ENCODE measurements around the gene LBHD2.
"Not testable (repeated sequence)": the region's sequence is repeated elsewhere in the genome, so short reads cannot be mapped to it uniquely, and the experiment has no call there.

LBHD2 gene

DNA sequence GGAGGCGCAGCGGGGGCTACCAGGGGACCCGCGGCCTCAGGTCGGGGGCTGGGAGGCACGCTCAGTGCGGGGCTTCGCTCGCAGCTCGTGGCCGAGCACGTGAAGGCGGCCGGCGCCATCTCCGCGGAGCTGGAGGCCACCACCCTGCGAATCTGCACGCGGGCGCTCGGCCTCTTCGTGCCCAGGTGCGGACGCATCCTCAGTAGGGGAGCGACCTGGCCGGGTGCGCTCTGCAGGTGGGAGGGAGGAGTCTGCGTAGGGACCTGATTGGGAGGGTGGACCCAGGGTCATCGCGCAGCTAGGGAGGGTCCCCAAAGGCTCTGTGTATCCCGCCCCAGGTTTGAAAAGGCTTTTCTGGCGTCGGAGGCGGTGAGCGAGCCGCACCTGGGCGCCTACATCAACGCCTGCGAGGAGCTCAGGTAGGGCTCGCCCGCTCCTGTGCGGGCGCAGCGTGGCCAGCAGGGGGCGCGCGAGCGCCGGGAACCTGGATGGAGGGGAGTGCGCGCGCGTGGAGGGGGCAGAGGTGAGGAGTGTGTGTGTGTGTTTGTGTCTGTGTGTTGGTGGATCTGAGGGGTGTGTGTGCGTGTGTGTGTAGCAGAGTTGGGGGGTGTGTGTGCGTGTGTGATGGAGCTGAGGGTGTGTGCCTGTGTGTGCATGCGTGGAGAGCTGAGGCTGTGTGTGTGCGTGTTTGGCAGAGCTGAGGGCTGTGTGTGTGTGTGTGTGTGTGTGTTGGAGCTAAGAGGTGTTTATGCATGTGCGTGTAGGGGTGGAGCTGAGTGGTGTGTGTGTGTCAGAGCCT is 20.8 kb downstream of the LBHD2 start:
- DNase-seq, result peak; percentile 69

DNA sequence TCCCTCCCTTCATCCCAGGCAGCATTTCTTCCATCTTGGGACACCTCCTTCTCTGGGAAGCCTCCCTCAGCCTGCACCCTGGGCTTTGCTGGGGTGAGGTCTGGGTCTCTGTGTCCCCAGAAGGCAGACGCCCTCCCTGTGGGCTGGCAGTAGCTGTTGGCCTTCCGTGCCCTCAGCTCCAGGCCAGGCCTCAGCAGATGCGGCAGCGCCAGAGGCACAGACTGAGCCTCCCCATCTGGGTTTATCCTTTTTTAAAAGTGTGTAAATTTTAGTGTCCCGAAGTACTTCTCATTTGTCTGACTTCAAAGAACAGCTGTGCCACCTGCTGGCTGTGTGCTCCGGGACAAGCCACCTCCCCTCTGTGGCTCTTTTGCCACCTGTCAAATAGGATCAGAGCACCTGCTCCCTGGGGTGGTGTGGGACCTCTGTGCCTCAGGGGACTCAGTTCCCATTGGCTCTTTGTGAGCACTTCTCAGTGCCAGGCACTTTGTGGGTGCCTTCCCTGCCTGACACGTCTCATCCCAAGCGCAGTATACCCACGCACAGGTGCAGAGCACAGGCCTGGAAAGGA is 21.7 kb downstream of the LBHD2 start:
- no peak for DNase-seq

DNA sequence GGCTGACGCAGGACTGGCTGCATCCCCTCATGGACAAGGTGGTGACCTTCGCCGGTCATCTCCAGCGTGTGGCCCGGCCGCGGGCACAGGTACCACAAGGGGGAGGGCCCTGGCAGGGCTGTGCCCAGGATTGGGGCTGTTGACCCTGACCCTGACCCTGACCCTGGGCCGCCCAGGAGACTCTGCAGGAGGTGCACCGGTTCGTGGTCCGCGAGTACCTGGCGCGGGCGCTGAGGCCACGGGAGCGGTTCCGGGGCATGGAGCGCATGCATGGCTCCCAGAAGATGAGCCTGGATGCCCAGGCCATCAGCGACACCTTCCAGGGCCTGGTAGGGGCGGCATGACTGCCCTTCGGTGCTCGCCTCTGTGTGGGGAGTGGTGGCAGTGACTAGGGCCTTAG is 23.4 kb downstream of the LBHD2 start:
- DNase-seq, result no peak

DNA sequence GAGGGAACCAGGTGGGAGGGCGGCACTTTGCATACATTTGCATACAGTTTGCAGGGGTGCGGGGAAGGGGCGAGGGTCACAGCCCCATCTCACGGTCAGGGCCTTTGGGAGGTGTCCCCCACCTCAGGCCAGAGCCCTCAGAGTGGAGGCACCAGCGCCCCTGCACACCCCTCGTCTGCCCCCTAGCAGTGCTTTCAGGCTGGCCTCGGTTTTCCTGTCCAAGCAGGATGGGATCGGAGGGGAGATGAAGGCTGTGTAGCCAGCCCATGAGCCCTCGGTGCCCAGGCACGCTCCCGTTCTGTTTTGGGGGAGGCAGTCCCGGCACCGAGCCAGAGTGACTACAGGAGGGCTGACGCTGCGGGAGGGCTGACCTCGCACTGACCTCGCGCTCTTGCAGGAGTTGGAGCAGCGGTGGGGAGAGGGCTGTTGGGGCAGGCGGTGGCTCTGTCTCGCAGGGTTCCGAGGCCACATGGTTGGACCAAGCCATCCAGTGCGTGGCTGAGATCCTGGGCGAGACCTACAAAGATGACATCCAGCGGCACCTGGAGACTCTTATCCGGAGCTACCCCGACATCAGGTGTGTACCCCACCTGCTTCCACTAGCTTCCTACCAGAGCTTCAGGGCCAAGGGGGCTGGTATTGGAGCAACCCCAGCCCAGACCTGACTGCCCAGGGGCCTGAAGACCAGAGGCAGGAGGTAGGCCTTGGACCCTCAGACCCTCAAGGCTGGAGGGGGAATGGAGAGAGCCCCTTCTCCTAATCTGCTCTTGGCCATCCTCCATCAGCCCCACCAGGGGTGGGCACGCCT is 24.1 kb downstream of the LBHD2 start:
- no peak for DNase-seq

DNA sequence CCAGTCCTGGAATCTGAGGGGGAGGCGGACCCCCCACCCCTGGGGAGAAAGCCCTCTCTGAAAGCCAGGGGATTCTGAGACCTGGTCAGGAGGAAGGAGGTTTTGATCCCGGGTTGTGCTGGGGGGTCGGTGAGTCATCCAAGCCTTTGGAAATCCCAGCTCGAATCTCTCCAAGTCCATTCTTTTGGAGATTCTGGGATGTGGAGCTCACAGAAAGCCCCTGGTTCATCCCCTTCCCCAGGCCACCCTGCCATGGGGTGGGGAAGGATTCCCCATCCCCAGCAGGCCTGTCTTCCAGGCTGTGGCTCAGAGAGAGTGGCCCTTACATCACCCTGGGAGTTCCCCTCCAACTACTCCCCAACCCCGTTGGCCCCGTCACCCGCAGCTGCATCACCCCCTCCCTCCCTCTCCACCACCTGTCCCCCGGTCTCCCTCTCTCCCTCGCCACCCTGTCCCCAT is 24.8 kb downstream of the LBHD2 start:
- no peak for DNase-seq

DNA sequence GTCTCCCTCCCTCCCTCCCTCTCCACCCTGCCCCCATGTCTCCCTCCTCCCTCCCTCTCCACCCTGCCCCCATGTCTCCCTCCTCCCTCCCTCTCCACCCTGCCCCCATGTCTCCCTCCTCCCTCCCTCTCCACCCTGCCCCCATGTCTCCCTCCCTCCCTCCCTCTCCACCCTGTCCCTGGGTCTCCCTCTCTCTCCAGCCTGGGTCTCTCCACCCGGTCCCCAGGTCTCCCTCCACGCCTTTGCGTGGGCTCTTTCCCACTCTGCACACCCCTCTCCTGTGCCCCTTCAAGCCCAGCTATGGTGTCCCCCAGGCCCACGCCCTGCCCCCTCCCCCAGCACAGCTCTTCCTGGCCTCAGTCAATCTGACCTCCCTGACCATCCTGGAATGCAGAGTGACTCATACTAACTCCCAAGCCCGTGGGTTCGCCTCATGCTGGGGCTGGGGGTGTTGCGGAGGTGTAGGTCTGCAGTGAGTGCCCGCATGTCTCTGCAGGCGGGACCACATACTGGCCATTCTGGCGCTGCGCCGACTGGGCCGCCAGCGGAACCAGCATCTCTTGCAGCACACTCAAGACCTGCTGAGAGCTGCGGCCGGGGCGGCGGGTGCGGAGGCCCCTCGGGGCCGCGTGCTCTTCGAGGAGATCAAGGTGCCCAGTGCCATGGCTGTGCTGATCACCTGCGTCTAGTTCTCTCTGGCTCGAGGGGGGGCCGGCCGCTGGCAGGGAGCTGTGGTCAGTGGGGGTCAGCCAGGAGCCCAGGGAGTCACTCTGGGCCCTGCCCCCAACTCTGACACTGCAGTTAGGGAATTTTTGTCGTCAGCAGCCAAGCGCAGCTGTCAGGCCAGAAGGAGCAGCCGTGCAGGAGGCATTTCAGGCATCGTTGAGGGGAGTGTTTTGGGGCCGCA is 25.8 kb downstream of the LBHD2 start:
- DNase-seq, result no peak

DNA sequence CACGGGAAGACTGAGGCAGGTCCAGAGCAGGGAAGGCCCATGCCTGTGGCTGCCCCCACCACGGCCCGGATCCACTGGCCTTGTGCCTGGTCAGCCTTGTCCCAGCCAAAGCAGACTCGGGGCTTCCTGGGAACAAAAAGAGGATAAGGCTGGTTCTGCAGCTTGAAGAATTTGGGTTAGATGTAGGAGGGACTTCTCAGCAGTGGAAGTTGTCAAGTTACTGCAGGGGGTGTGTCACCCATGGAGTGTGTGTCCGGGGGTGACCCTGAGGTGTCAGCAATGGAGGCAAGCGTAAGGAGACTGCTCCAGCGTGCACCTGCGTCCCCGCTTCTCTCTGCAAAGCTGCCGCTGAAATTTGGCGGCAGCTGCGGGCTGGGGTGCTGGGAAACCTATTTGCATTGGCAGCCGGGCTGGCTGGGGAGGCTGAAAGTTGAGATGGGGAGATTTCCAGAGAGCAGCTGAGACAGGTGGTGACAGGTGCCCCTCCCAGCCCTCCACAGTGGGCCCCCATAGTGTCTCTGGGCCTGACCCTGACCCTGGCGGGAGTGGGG is 26.7 kb downstream of the LBHD2 start:
- DNase-seq, result no peak

DNA sequence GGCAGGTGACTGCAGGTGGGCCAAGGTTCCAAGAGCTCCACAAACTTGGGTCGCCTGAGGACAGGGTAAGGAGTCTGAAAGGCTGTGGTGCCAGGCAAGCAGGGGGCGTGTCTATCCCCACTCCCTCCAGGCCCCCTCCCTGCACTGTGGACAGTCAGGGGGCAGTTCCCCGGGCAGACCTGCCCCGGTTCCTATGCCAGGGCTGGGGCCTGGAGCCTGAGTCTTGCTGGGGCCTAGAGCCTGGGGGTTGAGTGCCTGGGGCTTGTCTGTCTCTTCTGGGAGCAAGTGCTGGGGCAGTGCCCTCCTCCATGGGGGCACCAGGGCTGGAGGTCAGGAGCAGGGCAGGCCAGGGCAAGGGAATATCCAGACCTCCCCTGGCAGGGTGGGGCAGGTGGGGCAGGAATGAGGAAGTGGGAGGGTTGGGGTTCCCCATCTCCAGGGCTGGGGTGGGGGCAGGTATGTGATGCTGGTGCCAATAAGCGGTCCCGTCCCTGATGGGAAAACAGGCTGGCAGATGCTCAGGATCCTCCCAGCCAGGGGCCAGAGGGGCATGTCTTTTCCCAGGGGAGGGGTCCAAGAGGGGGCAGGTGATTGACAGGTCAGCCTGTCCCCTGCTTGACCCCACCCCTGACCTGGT is 27.3 kb downstream of the LBHD2 start:
- no peak for DNase-seq

DNA sequence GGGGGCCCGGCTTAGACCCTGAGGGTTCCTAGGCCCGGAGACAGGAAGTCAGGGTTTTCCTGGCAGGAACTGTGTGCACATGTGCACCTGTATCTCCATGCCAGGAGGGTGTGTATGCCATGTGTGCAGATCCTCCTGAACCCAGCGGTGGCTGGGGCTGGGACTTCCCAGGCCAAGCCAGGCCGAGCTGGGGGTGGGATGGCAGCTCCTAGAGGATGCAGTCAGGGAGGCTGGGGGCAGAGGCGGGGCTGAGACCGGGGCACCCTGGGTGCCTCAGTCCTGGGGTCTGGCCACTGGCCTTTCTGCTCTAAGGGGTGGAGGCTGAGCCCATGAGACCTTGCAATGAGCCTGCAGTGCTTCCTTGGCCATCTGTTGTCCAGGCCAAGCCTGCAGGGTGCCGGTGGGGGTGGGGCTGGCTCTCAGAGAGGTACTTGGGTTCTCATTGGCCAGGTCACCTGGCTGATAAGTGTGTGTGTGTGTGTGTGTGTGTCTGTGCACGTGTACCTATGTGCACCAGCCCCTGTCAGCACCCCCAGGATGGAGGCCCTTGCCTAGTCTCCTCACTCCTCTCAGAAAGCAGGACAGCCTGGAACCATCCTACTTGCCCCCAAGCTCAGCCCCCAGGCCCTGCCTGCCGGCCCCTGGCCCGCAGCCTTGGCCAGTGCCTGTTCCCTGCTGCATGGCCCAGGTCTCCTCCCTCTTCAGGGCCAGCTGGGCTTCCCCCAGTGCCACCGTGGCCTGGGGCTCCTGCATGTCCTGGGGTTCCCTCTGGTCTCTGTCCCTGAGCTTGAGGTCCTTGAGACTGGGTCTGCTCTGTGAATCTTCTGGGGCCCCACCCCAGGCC is 28.6 kb downstream of the LBHD2 start:
- DNase-seq, result no peak

DNA sequence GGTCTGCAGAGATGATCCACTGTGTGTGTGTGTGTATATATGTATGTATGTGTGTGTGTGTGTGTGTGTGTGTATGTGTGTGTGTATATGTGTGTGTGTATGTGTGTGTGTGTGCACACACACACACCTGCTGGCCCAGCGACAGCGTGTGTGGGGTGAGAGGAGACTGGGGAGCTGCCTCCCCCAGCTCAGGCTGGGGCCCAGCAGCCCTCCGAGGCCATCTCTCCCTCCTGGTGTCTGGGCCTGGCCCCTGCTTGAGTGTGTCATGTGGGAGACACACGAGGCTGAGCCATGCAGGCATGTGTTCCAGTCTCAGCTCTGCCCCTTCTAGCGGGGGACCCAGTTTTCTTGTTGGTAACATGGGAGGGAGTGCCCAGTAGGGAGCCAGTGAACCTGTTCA is 29.3 kb downstream of the LBHD2 start:
- DNase-seq, result no peak

DNA sequence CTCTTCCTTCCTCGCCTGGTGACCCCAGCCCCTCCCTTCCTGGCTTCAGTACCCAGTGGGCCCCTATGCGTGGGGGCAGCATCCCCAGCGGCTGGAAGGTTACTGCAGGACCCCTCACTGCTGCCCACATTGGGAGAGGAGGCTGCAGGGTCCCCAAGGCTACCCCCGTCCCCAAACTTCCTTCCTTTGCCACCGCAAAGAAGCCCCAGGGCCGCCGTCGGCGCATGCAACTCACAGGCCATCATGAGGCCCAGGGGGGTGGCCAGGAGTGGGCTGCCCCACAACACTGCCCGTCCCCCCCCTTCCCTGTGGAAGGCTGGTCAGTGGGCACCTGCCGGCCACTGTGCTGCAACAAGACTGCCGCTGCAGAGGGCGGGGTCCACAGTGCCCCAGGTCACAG is 29.8 kb downstream of the LBHD2 start:
- no peak for DNase-seq

DNA sequence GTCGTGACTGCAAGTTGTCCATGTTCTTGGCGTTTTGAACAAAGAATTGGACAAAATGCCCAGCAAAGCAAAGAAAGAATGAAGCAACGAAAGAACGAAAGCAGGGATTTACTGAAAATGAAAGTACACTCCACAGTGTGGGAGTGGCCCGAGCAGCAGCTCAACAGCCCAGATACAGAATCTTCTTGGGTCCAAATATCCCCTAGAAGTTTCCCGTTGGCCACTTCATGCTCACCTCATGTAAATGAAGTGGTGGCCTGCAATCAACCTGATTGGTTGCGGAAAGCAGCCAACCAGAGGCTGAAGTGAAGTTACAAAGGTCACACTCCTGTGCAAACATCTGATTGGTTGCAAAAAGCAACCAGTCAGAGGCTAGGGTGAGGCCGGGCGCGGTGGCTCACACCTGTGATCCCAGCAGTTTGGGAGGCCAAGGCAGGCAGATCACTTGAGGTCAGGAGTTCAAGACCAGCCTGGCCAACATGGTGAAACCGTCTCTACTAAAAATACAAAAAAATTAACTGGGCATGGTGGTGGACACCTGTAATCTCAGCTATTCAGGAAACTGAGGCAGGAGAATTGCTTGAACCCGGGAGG is 31.2 kb downstream of the LBHD2 start:
- DNase-seq, result not testable (repeated sequence)

DNA sequence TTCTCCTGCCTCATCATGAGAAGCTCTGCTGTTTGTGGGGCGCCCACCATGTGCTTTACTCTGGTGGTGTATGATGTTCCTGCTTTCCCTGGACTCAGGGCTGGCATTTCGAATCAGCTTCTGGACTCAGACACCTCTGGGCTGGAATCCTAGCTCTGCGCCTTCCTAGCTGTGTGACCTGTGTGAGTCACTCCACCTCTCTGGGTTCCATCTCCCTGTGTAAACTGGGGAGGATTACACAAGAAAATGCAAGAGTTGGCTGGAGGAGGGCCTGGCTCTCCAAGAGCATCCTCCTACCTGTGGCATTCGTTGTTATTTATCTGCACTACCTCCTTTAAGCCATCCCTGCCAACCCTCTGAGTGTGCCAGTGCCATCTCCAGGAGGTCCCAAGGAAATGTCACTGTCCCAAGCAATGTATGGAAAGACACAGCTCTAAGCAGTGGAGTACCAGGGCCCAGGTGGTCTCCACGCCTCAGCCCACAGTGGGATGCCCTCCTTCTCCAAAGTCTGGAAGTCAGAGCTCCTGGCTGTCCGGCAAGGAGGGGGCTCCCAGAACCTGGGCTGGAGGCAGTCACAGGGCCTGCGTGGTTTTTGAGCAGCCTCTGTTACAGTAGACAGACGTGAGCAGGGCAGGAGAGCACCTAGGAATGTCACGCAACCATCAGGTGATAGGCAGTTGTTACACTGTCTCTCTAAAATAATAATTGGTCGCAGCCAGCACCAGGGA is 32.0 kb downstream of the LBHD2 start:
- no peak for DNase-seq

DNA sequence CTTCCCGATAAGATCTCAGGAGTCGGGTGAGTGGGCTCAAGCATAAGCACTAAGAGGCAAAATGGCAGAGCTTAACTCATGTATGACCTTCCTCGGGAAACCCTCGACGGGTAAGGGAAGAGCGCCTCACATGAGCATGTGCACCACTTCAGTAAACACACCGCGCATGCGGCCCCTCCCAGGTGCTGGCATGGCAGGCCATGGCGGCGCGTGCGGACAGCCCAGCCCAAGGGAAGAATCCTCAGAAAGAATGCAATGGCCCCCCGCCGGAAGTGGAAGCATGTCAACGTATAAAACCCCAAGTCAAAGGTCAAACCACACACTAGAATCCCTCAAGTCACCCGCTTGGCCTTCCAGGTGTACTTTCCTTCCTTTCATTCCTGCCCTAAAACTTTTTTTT is 32.6 kb downstream of the LBHD2 start:
- DNase-seq, result no peak

DNA sequence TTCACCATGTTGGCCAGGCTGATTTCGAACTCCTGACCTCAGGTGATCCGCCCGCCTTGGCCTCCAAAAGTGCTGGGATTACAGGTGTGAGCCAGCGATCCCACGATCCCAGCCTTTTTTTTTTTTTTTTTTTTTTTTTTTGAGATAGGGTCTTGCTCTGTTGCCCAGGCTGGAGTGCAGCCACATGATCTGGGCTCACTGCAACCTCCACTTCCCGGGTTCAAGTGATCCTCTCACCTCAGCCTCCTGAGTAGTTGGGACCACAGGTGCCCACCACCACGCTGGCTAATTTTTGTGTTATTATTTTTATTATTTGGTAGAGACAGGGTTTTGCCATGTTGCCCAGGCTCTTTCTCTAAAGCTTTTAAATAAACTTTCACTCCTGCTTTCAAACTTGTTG is 33.5 kb downstream of the LBHD2 start:
- DNase-seq, result not testable (repeated sequence)

DNA sequence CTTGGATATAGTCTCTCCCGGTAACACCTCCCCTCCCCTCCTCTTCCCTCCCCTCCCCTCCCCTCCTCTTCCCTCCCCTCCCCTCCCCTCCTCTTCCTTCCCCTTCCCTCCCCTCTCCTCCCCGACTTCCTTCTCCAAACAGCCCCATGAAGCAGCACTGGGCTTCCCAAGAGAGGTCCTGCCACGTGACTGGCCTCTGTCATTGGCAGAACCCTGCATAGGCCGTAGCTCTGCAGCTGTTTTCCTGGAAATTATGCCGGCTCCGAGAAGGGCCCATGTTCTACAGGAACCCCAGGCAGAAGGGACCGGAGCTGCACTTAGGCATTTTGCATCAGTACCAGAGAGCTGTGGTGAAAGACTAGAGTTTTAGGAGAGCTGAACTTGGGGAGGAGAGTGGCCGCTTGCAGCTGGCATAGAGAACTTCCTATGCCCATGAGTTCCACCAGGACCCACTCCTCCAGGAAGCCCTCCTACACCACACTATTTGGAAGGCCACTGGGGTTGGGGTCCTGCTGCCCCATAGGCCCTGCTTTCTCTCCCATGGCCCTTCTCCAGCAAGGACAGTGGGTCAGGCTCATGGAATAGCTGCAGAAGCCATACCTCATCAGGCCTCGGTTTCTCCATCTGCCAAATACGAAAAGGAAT is 34.1 kb downstream of the LBHD2 start:
- DNase-seq, result no peak

DNA sequence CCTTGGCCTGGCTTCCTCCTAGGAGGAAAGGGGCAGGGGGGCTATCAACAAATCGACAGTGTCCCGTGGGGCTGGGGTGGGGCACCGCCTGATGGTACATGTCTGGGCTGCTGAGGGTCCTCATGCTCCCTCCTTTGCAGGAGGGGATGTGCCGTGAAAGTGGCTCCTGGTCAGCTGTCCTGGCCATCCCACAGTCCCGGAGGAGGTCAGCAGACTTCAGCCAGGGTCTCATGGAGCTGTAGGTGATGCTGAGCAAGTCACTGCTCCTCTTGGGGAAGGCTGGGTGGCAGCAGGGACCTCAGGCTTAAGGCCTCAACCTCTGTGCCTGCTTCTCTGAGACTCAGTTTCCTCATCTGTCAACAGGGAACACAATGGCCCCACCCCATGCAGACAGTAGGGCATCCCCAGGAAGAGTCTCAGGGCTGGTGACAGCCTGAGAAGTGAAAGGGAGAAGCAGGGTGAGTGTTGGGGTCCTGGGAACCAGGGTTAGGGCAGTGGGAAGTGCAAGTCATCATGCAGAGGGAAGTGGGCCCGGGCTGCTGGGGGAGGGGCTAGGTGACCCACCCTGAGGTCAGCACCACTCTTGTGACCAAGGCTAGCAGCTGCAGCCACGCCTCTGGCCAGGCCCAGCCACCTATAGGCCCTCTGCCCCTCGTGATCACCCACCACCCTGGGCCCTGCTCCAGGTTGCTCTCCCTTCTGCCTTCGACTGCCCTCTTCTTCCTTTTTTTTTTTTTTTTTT is 34.8 kb downstream of the LBHD2 start:
- no peak for DNase-seq

DNA sequence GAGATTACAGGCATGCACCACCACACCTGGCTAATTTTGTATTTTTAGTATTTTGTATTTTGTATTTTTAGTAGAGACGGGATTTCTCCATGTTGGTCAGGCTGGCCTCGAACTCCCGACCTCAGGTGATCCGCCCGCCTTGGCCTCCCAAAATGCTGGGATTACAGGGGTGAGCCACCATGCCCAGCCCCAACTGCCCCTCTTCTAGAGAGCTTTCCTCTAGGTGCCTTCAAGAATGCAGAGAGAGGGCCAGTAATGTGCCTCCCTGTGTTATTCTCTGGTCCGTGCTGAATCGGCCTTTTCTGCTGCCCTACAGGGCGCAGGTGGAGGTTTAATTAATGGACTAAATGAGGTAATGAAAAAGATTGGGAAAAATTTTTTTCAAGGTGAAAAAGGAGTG is 35.5 kb downstream of the LBHD2 start:
- not testable (repeated sequence) for DNase-seq

All from effector CD8-positive, alpha-beta T cell (primary cell).